Vagina (tissue), 2 donors: ENCODE measurements around the gene WFDC5.

Source experiments
- CTCF ChIP-seq, 3 experiments: fragments of 450-650 bp in 2 of 3; fragments of 200-600 bp in 1 of 3; sonication (generic) in 1 of 3; IDR thresholded peaks; one replicate each; pipeline ENCODE4 v1.5.1; 2017 to 2019; ENCODE audit warnings: antibody characterized with exemption in 3 of 3, mild to moderate bottlenecking in 2 of 3, moderate library complexity in 2 of 3
- POLR2A ChIP-seq, 2 donors: fragments of 450-650 bp; IDR thresholded peaks; one replicate each; pipeline ENCODE4 v1.6.1; 2017; ENCODE audit warnings: antibody characterized with exemption in 2 of 2, mild to moderate bottlenecking in 2 of 2, moderate library complexity in 2 of 2

DNA sequence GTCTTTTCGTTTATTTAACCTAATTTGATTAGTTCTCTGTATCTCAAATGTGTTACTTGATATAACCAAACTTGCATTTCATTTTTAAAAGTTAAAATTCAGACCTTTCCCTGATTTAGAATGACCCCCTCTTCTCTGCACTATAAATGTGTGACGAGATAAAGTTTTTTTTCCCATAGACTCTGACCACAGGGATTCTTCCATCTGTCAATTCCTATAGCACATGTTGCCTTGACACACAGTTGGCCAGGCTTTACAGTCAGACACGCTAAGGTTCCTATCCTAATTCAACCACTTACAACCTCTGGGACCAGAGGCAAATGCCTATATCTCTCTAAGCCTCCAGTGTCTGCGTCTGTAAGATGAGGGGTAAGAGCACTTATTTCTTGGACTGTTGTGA is 54.7 kb downstream of the WFDC5 start:
- TF ChIP-seq POLR2A (IDR thresholded peaks at IDR 0.05) (no peak), CTCF (IDR thresholded peaks at IDR 0.05) (no peak)
